ENCODE measurements around the gene FARP1. TPM values are rescaled to one million over a fixed set of nuclear protein-coding genes. Genes with fewer than 3 reads are reported as not detected.

Gene FARP1
- polyA plus RNA-seq, 1 of the 3 experiments (the other 2 are of a cell fraction) = 12.0 TPM

- Histone ChIP-seq H3K4me1 (ENCODE audit: control insufficient read depth in 1 of 2, insufficient read depth in 2 of 2, low read depth in 1 of 2, low read length in 1 of 2) (peaks cover 0 to 10% of the 10 kb centered on the region in 2 experiments; a peak in 1 of 4 replicates), H3K4me2 (no peak overlapping the region), H3K79me2 (ENCODE audit: insufficient read depth) (peaks cover 7% of the 10 kb centered on the region; the same call in 1 of the 2 replicates), H2AFZ (ENCODE audit: low read depth) (no peak overlapping the region), H3K9me3 (no peaks in the 10 kb centered on the region), H3F3A (replicated peaks; ENCODE audit: insufficient read depth) (peaks cover 6% of the 10 kb centered on the region), H3K4me3 (ENCODE audit: low read depth in 2 of 2, low read length in 1 of 2) (no peak overlapping the region), H3K9me2 (no peaks in the 10 kb centered on the region), H4K20me1 (ENCODE audit: insufficient read depth) (no peaks in the 10 kb centered on the region), H3K36me3 (replicated peaks in 1 of 2; ENCODE audit: control insufficient read depth in 1 of 2, insufficient read depth in 2 of 2, low read length in 1 of 2) (peaks cover 5 to 66% of the 10 kb centered on the region in 2 experiments), H3K9ac (no peak overlapping the region), H3K27me3 (ENCODE audit: insufficient read depth) (no peaks in the 10 kb centered on the region), H3K27ac (ENCODE audit: low read depth in 2 of 2, low read length in 1 of 2) (no peak overlapping the region)
- no peak for TF ChIP-seq FOSL2 (IDR thresholded peaks at IDR 0.05; ENCODE audit: borderline replicate concordance, low read depth)
- TF ChIP-seq YY1 (IDR thresholded peaks at IDR 0.05; ENCODE audit: low read depth) = no peak
- TF ChIP-seq RFX5 (IDR thresholded peaks at IDR 0.05; ENCODE audit: low read length) = no peak
- TF ChIP-seq MEF2A (IDR thresholded peaks at IDR 0.05; ENCODE audit: borderline replicate concordance, low read depth) = no peak
- TF ChIP-seq RXRA (IDR thresholded peaks at IDR 0.05; ENCODE audit: borderline replicate concordance, low read depth) = no peak
- no peak for TF ChIP-seq REST (IDR thresholded peaks at IDR 0.05; ENCODE audit: low read depth, low read length)
- no peak for TF ChIP-seq USF2 (IDR thresholded peaks at IDR 0.05; ENCODE audit: borderline replicate concordance, low read depth, low read length)
- TF ChIP-seq TAF1 (IDR thresholded peaks at IDR 0.05; ENCODE audit: borderline replicate concordance, low read depth, low read length) = no peak
- TF ChIP-seq MAX (IDR thresholded peaks at IDR 0.05; ENCODE audit: low read depth) = no peak
- TF ChIP-seq PBX3 (IDR thresholded peaks at IDR 0.05) = no peak
- TF ChIP-seq SMC3 (IDR thresholded peaks at IDR 0.05; ENCODE audit: low read depth, low read length) = no peak
- TF ChIP-seq USF1 (IDR thresholded peaks at IDR 0.05; ENCODE audit: borderline replicate concordance, low read depth) = no peak
- TF ChIP-seq NFIC (IDR thresholded peaks at IDR 0.05; ENCODE audit: borderline replicate concordance) = no peak
- TF ChIP-seq EZH2phosphoT487 (IDR thresholded peaks at IDR 0.05; ENCODE audit: borderline replicate concordance, low read depth) = no peak
- TF ChIP-seq NRF1 (IDR thresholded peaks at IDR 0.05; ENCODE audit: low read depth, low read length) = no peak
- TF ChIP-seq CHD2 (IDR thresholded peaks at IDR 0.05; ENCODE audit: low read length, partially characterized antibody) = no peak
- TF ChIP-seq TEAD4 (IDR thresholded peaks at IDR 0.05; ENCODE audit: borderline replicate concordance, insufficient read depth) = no peak
- TF ChIP-seq ZBTB33 (IDR thresholded peaks at IDR 0.05; ENCODE audit: borderline replicate concordance, low read depth) = no peak
- no peak for TF ChIP-seq ELF1 (IDR thresholded peaks at IDR 0.05)
- TF ChIP-seq MXI1 (IDR thresholded peaks at IDR 0.05; ENCODE audit: low read depth, low read length) = no peak
- WGBS (ENCODE audit: low lambda C conversion rate) = 88% methylated on average over 13 of the region's 13 CpGs
- ChIA-PET CTCF (interaction anchor here (1.3 kb wide), 1 partner anchor 193 kb away, joined by 5 read pairs; no protein-coding TSS in a partner anchor), POLR2A (no interaction called here)
- no peak for DNase-seq
Observed at GRCh38 chr13:98460516-98460915, 317.6 kb downstream of the FARP1 start.
